GM12878 (cell line): ENCODE data around the gene MRPL53. TPM values are rescaled to one million over a fixed set of nuclear protein-coding genes. Genes with fewer than 3 reads are reported as not detected.

Experiments used
- ATAC-seq: fragments of 200-7000 bp; cut with Tn5 transposase; 3 replicates; pipeline ENCODE4 v1.9.1; 2020; ENCODE audit warnings: mild to moderate bottlenecking, moderate library complexity
- BruUV-seq: library from RNA; stranded (reverse); fragments of 400-500 nt; replicated peaks from 2 replicates; lab custom pipeline; 2021; lab: Mats Ljungman, UMichigan
- CTCF ChIA-PET: fragments of 300-600 bp; sonication (Branson Sonifier 250); formaldehyde crosslinking; extraction: SDS; loops from one replicate; lab custom pipeline; 2021; ENCODE audit warnings: inconsistent platforms; lab: Yijun Ruan, JAX
- POLR2A ChIA-PET: fragments of 350-600 bp; formaldehyde crosslinking; extraction: SDS; loops from one replicate; lab custom pipeline; 2021; ENCODE audit warnings: inconsistent platforms; lab: Charles Lee
- RAD21 ChIA-PET: fragments of 300-600 bp; sonication (Branson Sonifier 250); formaldehyde crosslinking; loops from one replicate; lab custom pipeline; 2023; ENCODE audit warnings: antibody characterized with exemption; ENCODE audit not compliant: unreplicated experiment; lab: Charles Lee
- SMC1A ChIA-PET: fragments of 300-600 bp; sonication (Branson Sonifier 250); formaldehyde crosslinking; loops from one replicate; lab custom pipeline; 2023; ENCODE audit not compliant: unreplicated experiment, uncharacterized antibody; lab: Charles Lee
- DNase-seq: peaks from one replicate; pipeline ENCODE4 v3.0.0-alpha.2; 2011; ENCODE audit warnings: low read depth, low spot score
- FAIRE-seq: peaks from 3 replicates; lab custom pipeline; 2011; peaks lifted over from hg19 to GRCh38; lab: Jason Lieb, UNC
- H2AFZ ChIP-seq: 2 replicates; pipeline ENCODE4 v1.6.0; 2011; ENCODE audit warnings: low read depth, low read length, control low read depth; ENCODE audit not compliant: control insufficient read depth
- H3K27ac ChIP-seq: 2 replicates; pipeline ENCODE4 v1.5.1; 2011; ENCODE audit warnings: control low read depth; ENCODE audit not compliant: control insufficient read depth, insufficient read depth
- H3K27me3 ChIP-seq, 2 experiments: replicated peaks in 1 of 2; 2 replicates each; pipeline versions ENCODE4 v1.6.0 to v1.6.1; 2011; ENCODE audit warnings: low read length in 1 of 2; ENCODE audit not compliant: control insufficient read depth in 2 of 2, insufficient read depth in 2 of 2
- H3K36me3 ChIP-seq, 2 experiments: 2 replicates each; pipeline ENCODE4 v1.5.1; 2011; ENCODE audit warnings: low read length in 1 of 2; ENCODE audit not compliant: control insufficient read depth in 2 of 2, insufficient read depth in 2 of 2
- H3K4me1 ChIP-seq: 2 replicates; pipeline ENCODE4 v1.6.1; 2011; ENCODE audit warnings: mild to moderate bottlenecking, low read length, moderate library complexity, mixed read lengths; ENCODE audit not compliant: control insufficient read depth, insufficient read depth
- H3K4me2 ChIP-seq: 2 replicates; pipeline ENCODE4 v1.6.0; 2011; ENCODE audit warnings: control low read depth; ENCODE audit not compliant: control insufficient read depth, insufficient read depth
- H3K4me3 ChIP-seq: fragments of 200-600 bp; sonication (generic); 2 replicates; pipeline ENCODE4 v1.5.1; 2016
- H3K79me2 ChIP-seq: 2 replicates; pipeline ENCODE4 v1.6.0; 2011; ENCODE audit warnings: low read length; ENCODE audit not compliant: control insufficient read depth, insufficient read depth
- H3K9ac ChIP-seq: 2 replicates; pipeline ENCODE4 v1.8.0; 2011; ENCODE audit warnings: low read length, control low read depth, mixed read lengths; ENCODE audit not compliant: control insufficient read depth, insufficient read depth
- H3K9me3 ChIP-seq: replicated peaks from 3 replicates; pipeline ENCODE4 v1.5.1; 2011; ENCODE audit warnings: mild to moderate bottlenecking, low read length; ENCODE audit not compliant: control insufficient read depth, insufficient read depth
- H4K20me1 ChIP-seq: 2 replicates; pipeline ENCODE4 v1.6.0; 2011; ENCODE audit not compliant: control insufficient read depth, insufficient read depth
- BMI1 ChIP-seq: fragments of 450-650 bp; IDR thresholded peaks from 2 replicates; pipeline ENCODE4 v1.6.1; 2016; ENCODE audit warnings: mild to moderate bottlenecking, moderate library complexity, borderline replicate concordance
- CBFB ChIP-seq: IDR thresholded peaks from 2 replicates; pipeline ENCODE4 v1.6.1; 2016; ENCODE audit warnings: antibody characterized with exemption, low read depth
- HCFC1 ChIP-seq: fragments of 150-350 bp; IDR thresholded peaks from 2 replicates; pipeline ENCODE4 v1.6.1; 2014; ENCODE audit warnings: low read length
- HDAC2 ChIP-seq: fragments of 200-600 bp; sonication (generic); IDR thresholded peaks from 2 replicates; pipeline ENCODE4 v1.6.1; 2017
- IKZF2 ChIP-seq, 2 experiments: fragments of 450-650 bp; IDR thresholded peaks; 2 replicates each; pipeline ENCODE4 v1.6.1; 2017; ENCODE audit warnings: mild to moderate bottlenecking in 2 of 2, moderate library complexity in 2 of 2
- KAT2A ChIP-seq: conservative IDR thresholded peaks from 2 replicates; pipeline ENCODE4 v1.6.1; 2011; ENCODE audit warnings: low read depth, low read length; ENCODE audit not compliant: control insufficient read depth
- LARP7 ChIP-seq: fragments of 450-650 bp; IDR thresholded peaks from 2 replicates; pipeline ENCODE4 v1.6.1; 2017; ENCODE audit warnings: mild to moderate bottlenecking
- MXI1 ChIP-seq: fragments of 150-350 bp; IDR thresholded peaks from 2 replicates; pipeline ENCODE4 v1.6.1; 2011; ENCODE audit warnings: low read depth, mild to moderate bottlenecking, inconsistent platforms, low read length, improper control_type of control experiment
- NR2F1 ChIP-seq: fragments of 450-650 bp; conservative IDR thresholded peaks from 2 replicates; pipeline ENCODE4 v1.6.1; 2017; ENCODE audit warnings: mild to moderate bottlenecking
- RAD21 ChIP-seq: IDR thresholded peaks from 2 replicates; pipeline ENCODE4 v1.6.1; 2011; ENCODE audit warnings: mild to moderate bottlenecking, low read depth, low read length, moderate library complexity; ENCODE audit not compliant: insufficient read depth
- RB1 ChIP-seq: fragments of 450-650 bp; formaldehyde crosslinking; IDR thresholded peaks from 2 replicates; pipeline ENCODE4 v1.6.1; 2017; ENCODE audit warnings: mild to moderate bottlenecking, borderline replicate concordance
- TCF7 ChIP-seq: IDR thresholded peaks from 2 replicates; pipeline ENCODE4 v1.6.1; 2014; ENCODE audit warnings: antibody characterized with exemption, borderline replicate concordance
- WRNIP1 ChIP-seq: IDR thresholded peaks from 2 replicates; pipeline ENCODE4 v1.6.1; 2011; ENCODE audit warnings: low read depth, low read length, improper control_type of control experiment, borderline replicate concordance
- ZNF207 ChIP-seq: fragments of 450-650 bp; IDR thresholded peaks from 2 replicates; pipeline ENCODE4 v1.6.1; 2014; ENCODE audit warnings: antibody characterized with exemption, mild to moderate bottlenecking, borderline replicate concordance
- WGBS: methylation state at CpG from one replicate; pipeline ENCODE4 v1.1.6; 2016; ENCODE audit warnings: low lambda C conversion rate; ENCODE audit not compliant: insufficient replicate concordance, insufficient coverage; ENCODE audit errors: missing lambda C conversion rate; 5-methylcytosine and 5-hydroxymethylcytosine counted together
- in situ Hi-C: fragments of 300-500 bp; cut with MboI; formaldehyde crosslinking; loops from 9 replicates; pipeline ENCODE4 v1.14.3; 2018; ENCODE audit warnings: mixed read lengths
- intact Hi-C: fragments of 100-400 bp; cut with micrococcal nuclease; formaldehyde crosslinking; loops from one replicate; pipeline ENCODE4 v1.14.2; 2022; ENCODE audit not compliant: unreplicated experiment
- polyA plus RNA-seq, 11 experiments: library from polyadenylated mRNA; depleted of rRNA in 4 of 11; unstranded in 6 of 11; stranded (reverse) in 5 of 11; fragments of >200 nt; fragmentation: Nextera tagmentation in 4 of 11; fragmentation: Illumina TruSeq in 1 of 11; extraction: Ambion mirVana in 4 of 11; extraction: Trizol in 1 of 11; gene quantifications; 1 replicate in 1 of 11; 2 replicates in 10 of 11; pipeline versions ENCODE4 v1.2.1 to v1.2.3, GENCODE V29; 2011 to 2016; ENCODE audit warnings: inconsistent platforms in 2 of 11, missing spikeins in 2 of 11, low read depth in 1 of 11
- total RNA-seq, 4 experiments: library from RNA; depleted of rRNA in 3 of 4; stranded (reverse); fragments of >200 nt in 3 of 4; fragmentation: Illumina TruSeq in 1 of 4; extraction: Trizol in 1 of 4; gene quantifications; 2 replicates each; pipeline versions ENCODE4 v1.2.1 to v1.2.3, GENCODE V29; 2013 to 2021
- TF ChIP-seq, protein P1 (sequence below): fragments of 450-650 bp; IDR thresholded peaks from 2 replicates; pipeline ENCODE4 v1.6.1; 2016; ENCODE audit warnings: mild to moderate bottlenecking, moderate library complexity, borderline replicate concordance
- TF ChIP-seq, protein P2 (sequence below): IDR thresholded peaks from 2 replicates; pipeline ENCODE4 v1.6.1; 2011; ENCODE audit warnings: low read depth, low read length, improper control_type of control experiment, borderline replicate concordance
- TF ChIP-seq, protein P3 (sequence below): IDR thresholded peaks from 2 replicates; pipeline ENCODE4 v1.6.1; 2012; ENCODE audit warnings: low read depth, low read length, improper control_type of control experiment
- TF ChIP-seq, protein P4 (sequence below): fragments of 450-650 bp; IDR thresholded peaks from 2 replicates; pipeline ENCODE4 v1.6.1; 2016; ENCODE audit warnings: mild to moderate bottlenecking
- TF ChIP-seq, protein P5 (sequence below): IDR thresholded peaks from 2 replicates; pipeline ENCODE4 v1.6.1; 2011; ENCODE audit warnings: mild to moderate bottlenecking, low read depth, low read length, moderate library complexity; ENCODE audit not compliant: insufficient replicate concordance

The MRPL53 gene
- total and polyA plus RNA-seq, 10 of the 15 experiments (the other 5 are each of a cell fraction or from before 2014, with no cell fraction given): 15.1 to 167 (median 80.9) TPM

DNA sequence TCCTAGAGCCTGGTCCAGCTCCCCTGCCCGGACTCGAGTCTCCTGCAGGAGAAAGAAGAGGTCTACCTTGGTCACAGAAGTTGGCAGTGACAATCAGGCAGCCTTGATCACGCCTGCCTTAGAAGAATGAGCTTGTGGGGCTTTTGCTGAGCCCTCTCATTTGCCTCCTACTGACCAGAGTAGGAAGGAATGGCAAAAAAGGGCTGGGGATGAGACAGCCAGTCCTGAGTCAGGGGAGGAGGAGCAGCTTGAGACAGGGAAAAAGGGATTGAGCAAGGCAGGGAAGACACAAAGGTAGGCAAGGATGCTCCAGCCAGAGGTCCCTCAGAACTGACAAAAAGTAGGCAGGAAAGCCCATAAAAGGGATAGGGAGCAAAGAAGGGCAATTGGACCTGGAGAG lies 44.9 kb downstream of the MRPL53 start:
- peaks cover 3% of the 10 kb centered on the region; the same call in 1 of the 2 replicates for H3K79me2 ChIP-seq
- no peak for DNase-seq
- peaks cover 0 to 12% of the 10 kb centered on the region in 2 experiments; a peak in 1 of 4 replicates for H3K36me3 ChIP-seq
- no peak for FAIRE-seq
- no peak overlapping the region for H3K4me3 ChIP-seq
- H3K4me2 ChIP-seq: no peak overlapping the region
- ChIA-PET RAD21 (no interaction called here), POLR2A (interaction anchor here (0.6 kb wide), 1 partner anchor 239 kb away, joined by 4 read pairs; no protein-coding TSS in a partner anchor), CTCF (no interaction called here), SMC1A (interaction anchor here (0.7 to 0.8 kb wide), 2 partner anchors 12 to 45 kb away, joined by 3 to 4 read pairs; no protein-coding TSS in a partner anchor)
- H3K9me3 ChIP-seq: no peaks in the 10 kb centered on the region
- intact Hi-C loops: no loop called here
- TF ChIP-seq IKZF2 (IDR thresholded peaks at IDR 0.05): no peak
- TF ChIP-seq, protein P1, sequence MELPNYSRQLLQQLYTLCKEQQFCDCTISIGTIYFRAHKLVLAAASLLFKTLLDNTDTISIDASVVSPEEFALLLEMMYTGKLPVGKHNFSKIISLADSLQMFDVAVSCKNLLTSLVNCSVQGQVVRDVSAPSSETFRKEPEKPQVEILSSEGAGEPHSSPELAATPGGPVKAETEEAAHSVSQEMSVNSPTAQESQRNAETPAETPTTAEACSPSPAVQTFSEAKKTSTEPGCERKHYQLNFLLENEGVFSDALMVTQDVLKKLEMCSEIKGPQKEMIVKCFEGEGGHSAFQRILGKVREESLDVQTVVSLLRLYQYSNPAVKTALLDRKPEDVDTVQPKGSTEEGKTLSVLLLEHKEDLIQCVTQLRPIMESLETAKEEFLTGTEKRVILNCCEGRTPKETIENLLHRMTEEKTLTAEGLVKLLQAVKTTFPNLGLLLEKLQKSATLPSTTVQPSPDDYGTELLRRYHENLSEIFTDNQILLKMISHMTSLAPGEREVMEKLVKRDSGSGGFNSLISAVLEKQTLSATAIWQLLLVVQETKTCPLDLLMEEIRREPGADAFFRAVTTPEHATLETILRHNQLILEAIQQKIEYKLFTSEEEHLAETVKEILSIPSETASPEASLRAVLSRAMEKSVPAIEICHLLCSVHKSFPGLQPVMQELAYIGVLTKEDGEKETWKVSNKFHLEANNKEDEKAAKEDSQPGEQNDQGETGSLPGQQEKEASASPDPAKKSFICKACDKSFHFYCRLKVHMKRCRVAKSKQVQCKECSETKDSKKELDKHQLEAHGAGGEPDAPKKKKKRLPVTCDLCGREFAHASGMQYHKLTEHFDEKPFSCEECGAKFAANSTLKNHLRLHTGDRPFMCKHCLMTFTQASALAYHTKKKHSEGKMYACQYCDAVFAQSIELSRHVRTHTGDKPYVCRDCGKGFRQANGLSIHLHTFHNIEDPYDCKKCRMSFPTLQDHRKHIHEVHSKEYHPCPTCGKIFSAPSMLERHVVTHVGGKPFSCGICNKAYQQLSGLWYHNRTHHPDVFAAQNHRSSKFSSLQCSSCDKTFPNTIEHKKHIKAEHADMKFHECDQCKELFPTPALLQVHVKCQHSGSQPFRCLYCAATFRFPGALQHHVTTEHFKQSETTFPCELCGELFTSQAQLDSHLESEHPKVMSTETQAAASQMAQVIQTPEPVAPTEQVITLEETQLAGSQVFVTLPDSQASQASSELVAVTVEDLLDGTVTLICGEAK: no peak
- no peak for TF ChIP-seq RAD21
- TF ChIP-seq WRNIP1: no peak
- no peak for TF ChIP-seq HCFC1
- TF ChIP-seq HDAC2: no peak
- TF ChIP-seq TCF7: no peak
- no peak for TF ChIP-seq NR2F1
- TF ChIP-seq, protein P2, sequence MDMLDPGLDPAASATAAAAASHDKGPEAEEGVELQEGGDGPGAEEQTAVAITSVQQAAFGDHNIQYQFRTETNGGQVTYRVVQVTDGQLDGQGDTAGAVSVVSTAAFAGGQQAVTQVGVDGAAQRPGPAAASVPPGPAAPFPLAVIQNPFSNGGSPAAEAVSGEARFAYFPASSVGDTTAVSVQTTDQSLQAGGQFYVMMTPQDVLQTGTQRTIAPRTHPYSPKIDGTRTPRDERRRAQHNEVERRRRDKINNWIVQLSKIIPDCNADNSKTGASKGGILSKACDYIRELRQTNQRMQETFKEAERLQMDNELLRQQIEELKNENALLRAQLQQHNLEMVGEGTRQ: no peak
- TF ChIP-seq RB1: no peak
- no peak for TF ChIP-seq LARP7
- TF ChIP-seq MXI1: no peak
- TF ChIP-seq BMI1: no peak
- TF ChIP-seq, protein P3, sequence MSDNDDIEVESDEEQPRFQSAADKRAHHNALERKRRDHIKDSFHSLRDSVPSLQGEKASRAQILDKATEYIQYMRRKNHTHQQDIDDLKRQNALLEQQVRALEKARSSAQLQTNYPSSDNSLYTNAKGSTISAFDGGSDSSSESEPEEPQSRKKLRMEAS: no peak
- TF ChIP-seq CBFB: no peak
- TF ChIP-seq KAT2A: no peak
- TF ChIP-seq, protein P4, sequence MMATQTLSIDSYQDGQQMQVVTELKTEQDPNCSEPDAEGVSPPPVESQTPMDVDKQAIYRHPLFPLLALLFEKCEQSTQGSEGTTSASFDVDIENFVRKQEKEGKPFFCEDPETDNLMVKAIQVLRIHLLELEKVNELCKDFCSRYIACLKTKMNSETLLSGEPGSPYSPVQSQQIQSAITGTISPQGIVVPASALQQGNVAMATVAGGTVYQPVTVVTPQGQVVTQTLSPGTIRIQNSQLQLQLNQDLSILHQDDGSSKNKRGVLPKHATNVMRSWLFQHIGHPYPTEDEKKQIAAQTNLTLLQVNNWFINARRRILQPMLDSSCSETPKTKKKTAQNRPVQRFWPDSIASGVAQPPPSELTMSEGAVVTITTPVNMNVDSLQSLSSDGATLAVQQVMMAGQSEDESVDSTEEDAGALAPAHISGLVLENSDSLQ: no peak
- TF ChIP-seq ZNF207: no peak
- TF ChIP-seq, protein P5, sequence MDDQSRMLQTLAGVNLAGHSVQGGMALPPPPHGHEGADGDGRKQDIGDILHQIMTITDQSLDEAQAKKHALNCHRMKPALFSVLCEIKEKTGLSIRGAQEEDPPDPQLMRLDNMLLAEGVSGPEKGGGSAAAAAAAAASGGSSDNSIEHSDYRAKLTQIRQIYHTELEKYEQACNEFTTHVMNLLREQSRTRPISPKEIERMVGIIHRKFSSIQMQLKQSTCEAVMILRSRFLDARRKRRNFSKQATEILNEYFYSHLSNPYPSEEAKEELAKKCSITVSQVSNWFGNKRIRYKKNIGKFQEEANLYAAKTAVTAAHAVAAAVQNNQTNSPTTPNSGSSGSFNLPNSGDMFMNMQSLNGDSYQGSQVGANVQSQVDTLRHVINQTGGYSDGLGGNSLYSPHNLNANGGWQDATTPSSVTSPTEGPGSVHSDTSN: no peak
- ATAC-seq: no peak
- H3K27ac ChIP-seq: no peak overlapping the region
- no TSS peak for BruUV-seq
- in situ Hi-C loops: no loop called here
- no peak overlapping the region for H3K9ac ChIP-seq
- 91% methylated on average over 3 of the region's 3 CpGs for WGBS
- H4K20me1 ChIP-seq: no peaks in the 10 kb centered on the region
- H3K27me3 ChIP-seq: no peaks in the 10 kb centered on the region
- no peak overlapping the region for H2AFZ ChIP-seq
- H3K4me1 ChIP-seq: peaks cover 7% of the 10 kb centered on the region; the same call in 1 of the 2 replicates
